Endothelial cell of umbilical vein (primary cell): ENCODE data around the gene C10orf53. TPM values are rescaled to one million over a fixed set of nuclear protein-coding genes. Genes with fewer than 3 reads are reported as not detected.

Source experiments
- BruUV-seq: library from RNA; stranded (reverse); fragments of 400-500 nt; replicated peaks from 2 replicates; lab custom pipeline; 2021; lab: Mats Ljungman, UMichigan
- CTCF ChIA-PET: fragments of 300-600, 350-600 bp; sonication (Branson Sonifier 250); formaldehyde crosslinking; loops from one replicate; lab custom pipeline; 2021; ENCODE audit warnings: antibody characterized with exemption, inconsistent platforms; lab: Charles Lee
- POLR2A ChIA-PET: fragments of 300-600, 350-600 bp; sonication (Branson Sonifier 250); formaldehyde crosslinking; loops from one replicate; lab custom pipeline; 2021; ENCODE audit warnings: antibody characterized with exemption, inconsistent platforms; lab: Charles Lee
- DNase-seq: peaks from one replicate; pipeline ENCODE4 v3.0.0-alpha.2; 2011; ENCODE audit warnings: low read depth, low spot score
- FAIRE-seq: peaks from 2 replicates; lab custom pipeline; 2011; peaks lifted over from hg19 to GRCh38; lab: Jason Lieb, UNC
- H2AFZ ChIP-seq: 2 replicates; pipeline ENCODE4 v1.6.0; 2012; ENCODE audit warnings: low read depth, low read length, control low read depth, inconsistent platforms
- H3K27ac ChIP-seq: 2 replicates; pipeline ENCODE4 v1.5.1; 2011; ENCODE audit warnings: low read depth, mild to moderate bottlenecking, control low read depth, low read length, moderate library complexity; ENCODE audit not compliant: insufficient read depth
- H3K27me3 ChIP-seq, 2 experiments: 2 replicates each; pipeline versions ENCODE4 v1.6.0 to v1.6.1; 2011; ENCODE audit warnings: low read length in 2 of 2, mixed read lengths in 1 of 2; ENCODE audit not compliant: control insufficient read depth in 2 of 2, insufficient read depth in 2 of 2
- H3K36me3 ChIP-seq, 2 experiments: 2 replicates in 1 of 2; 3 replicates in 1 of 2; pipeline ENCODE4 v1.5.1; 2011; ENCODE audit warnings: low read length in 2 of 2, mild to moderate bottlenecking in 1 of 2, moderate library complexity in 1 of 2; ENCODE audit not compliant: control insufficient read depth in 2 of 2, insufficient read depth in 2 of 2; ENCODE audit errors: extremely low read depth in 1 of 2
- H3K4me1 ChIP-seq: 3 replicates; pipeline ENCODE4 v1.5.1; 2011; ENCODE audit warnings: mild to moderate bottlenecking, low read length; ENCODE audit not compliant: control insufficient read depth, insufficient read depth; ENCODE audit errors: extremely low read depth
- H3K4me2 ChIP-seq: 2 replicates; pipeline ENCODE4 v1.6.1; 2011; ENCODE audit warnings: low read length, control low read depth, mixed read lengths; ENCODE audit not compliant: insufficient read depth
- H3K4me3 ChIP-seq, 3 experiments: fragments of 200-600 bp in 1 of 3; sonication (generic), shearing (Covaris generic) in 1 of 3; replicated peaks in 1 of 3; 2 replicates each; pipeline ENCODE4 v1.5.1; 2011 to 2016; ENCODE audit warnings: control low read depth in 3 of 3, low read length in 3 of 3, mild to moderate bottlenecking in 2 of 3, inconsistent platforms in 1 of 3, low read depth in 1 of 3, moderate library complexity in 1 of 3; ENCODE audit not compliant: insufficient read depth in 1 of 3
- H3K79me2 ChIP-seq: 2 replicates; pipeline ENCODE4 v1.6.0; 2012; ENCODE audit warnings: low read length, inconsistent platforms; ENCODE audit not compliant: control insufficient read depth, insufficient read depth
- H3K9ac ChIP-seq: replicated peaks from 2 replicates; pipeline ENCODE3; 2011; ENCODE audit warnings: low read length, control low read depth; ENCODE audit not compliant: insufficient read depth; ENCODE audit errors: extremely low read depth
- H3K9me1 ChIP-seq: replicated peaks from 3 replicates; pipeline ENCODE4 v1.6.0; 2011; ENCODE audit warnings: mild to moderate bottlenecking, low read length; ENCODE audit not compliant: control insufficient read depth, insufficient read depth; ENCODE audit errors: extremely low read depth
- H3K9me3 ChIP-seq: replicated peaks from 2 replicates; pipeline ENCODE4 v1.5.1; 2012; ENCODE audit warnings: low read length, inconsistent platforms; ENCODE audit not compliant: control insufficient read depth, insufficient read depth
- H4K20me1 ChIP-seq: replicated peaks from 2 replicates; pipeline ENCODE3; 2011; ENCODE audit warnings: mild to moderate bottlenecking, low read length; ENCODE audit not compliant: control insufficient read depth, insufficient read depth; ENCODE audit errors: extremely low read depth
- CTCF ChIP-seq, 2 donors: IDR thresholded peaks; 1 replicate in 1 of 2; 2 replicates in 1 of 2; pipeline ENCODE4 v1.5.1; 2011; ENCODE audit warnings: low read length in 2 of 2, mild to moderate bottlenecking in 2 of 2, moderate library complexity in 2 of 2, control low read depth in 1 of 2, inconsistent platforms in 1 of 2, low read depth in 1 of 2; ENCODE audit not compliant: insufficient read depth in 1 of 2; ENCODE audit errors: extremely low read depth in 1 of 2
- EZH2 ChIP-seq: IDR thresholded peaks from 2 replicates; pipeline ENCODE4 v1.6.1; 2012; ENCODE audit warnings: borderline replicate concordance, low read depth, mild to moderate bottlenecking, moderate library complexity, low read length, inconsistent platforms; ENCODE audit not compliant: severe bottlenecking
- FOS ChIP-seq: IDR thresholded peaks from 2 replicates; pipeline ENCODE4 v1.6.1; 2011; ENCODE audit warnings: mild to moderate bottlenecking, low read length, moderate library complexity, borderline replicate concordance; ENCODE audit not compliant: insufficient read depth
- GATA2 ChIP-seq: IDR thresholded peaks from 2 replicates; pipeline ENCODE4 v1.7.0; 2011; ENCODE audit warnings: low read depth, mild to moderate bottlenecking, moderate library complexity, mixed read lengths, low read length; ENCODE audit not compliant: insufficient read length, insufficient read depth
- JUN ChIP-seq: IDR thresholded peaks from 2 replicates; pipeline ENCODE4 v1.6.1; 2011; ENCODE audit warnings: borderline replicate concordance, low read depth; ENCODE audit not compliant: insufficient read length, insufficient read depth
- MAX ChIP-seq: IDR thresholded peaks from 2 replicates; pipeline ENCODE4 v1.6.1; 2011; ENCODE audit not compliant: insufficient read depth, insufficient read length
- MYC ChIP-seq: IDR thresholded peaks from one replicate; pipeline ENCODE4 v1.6.1; 2011; ENCODE audit warnings: mild to moderate bottlenecking, low read depth, low read length
- POLR2A ChIP-seq: IDR thresholded peaks from 2 replicates; pipeline ENCODE4 v1.6.1; 2012; ENCODE audit warnings: low read depth, mild to moderate bottlenecking, control low read depth, low read length
- POLR2AphosphoS5 ChIP-seq: IDR thresholded peaks from 2 replicates; pipeline ENCODE4 v1.6.1; 2012; ENCODE audit warnings: low read depth, mild to moderate bottlenecking, control low read depth, low read length, moderate library complexity; ENCODE audit not compliant: insufficient read depth
- dilution Hi-C: fragments of 300-500 bp; cut with MboI; formaldehyde crosslinking; loops from one replicate; pipeline ENCODE4 v1.15.0; 2019; ENCODE audit warnings: low sequenced_read_pairs; ENCODE audit not compliant: extremely low pct_ligation_motif_present
- intact Hi-C: fragments of 100-400 bp; cut with micrococcal nuclease; formaldehyde crosslinking; loops from one replicate; pipeline ENCODE4 v1.10.0; 2022
- polyA plus RNA-seq, 4 experiments: library from polyadenylated mRNA; depleted of rRNA in 3 of 4; stranded (reverse) in 3 of 4; unstranded in 1 of 4; fragments of >200 nt; gene quantifications; 2 replicates each; pipeline versions ENCODE4 v1.2.1 to v1.2.3, GENCODE V29; 2011 to 2012; ENCODE audit warnings: missing spikeins in 1 of 4
- total RNA-seq: library from RNA; stranded (reverse); gene quantifications from 2 replicates; pipeline ENCODE4 v1.2.3, GENCODE V29; 2021

C10orf53 gene
- total and polyA plus RNA-seq, 2 donors (not counting 3 experiments of a cell fraction or from before 2014, with no cell fraction given) = not detected

GRCh38 chr10:49667991-49668390, 11.5 kb upstream of the C10orf53 start:
- no peak for FAIRE-seq
- no peak overlapping the region for H2AFZ ChIP-seq
- POLR2A ChIA-PET = no interaction called here
- no peak overlapping the region for H3K27ac ChIP-seq
- peaks cover 2 to 4% of the 10 kb centered on the region in 2 experiments for H3K27me3 ChIP-seq
- dilution Hi-C loops = no loop called here
- H3K9me3 ChIP-seq = no peaks in the 10 kb centered on the region
- no peak overlapping the region for H3K9ac ChIP-seq
- no TSS peak for BruUV-seq
- TF ChIP-seq POLR2AphosphoS5 (no peak), CTCF (IDR thresholded peaks at IDR 0.05; ENCODE audit: extremely low read depth in 1 of 2, insufficient read depth in 1 of 2, low read depth in 1 of 2, low read length in 2 of 2) (no peak), GATA2 (no peak), JUN (no peak), POLR2A (no peak), FOS (no peak), EZH2 (no peak), MYC (no peak), MAX (no peak)
- no peaks in the 10 kb centered on the region for H3K9me1 ChIP-seq
- intact Hi-C loops = no loop called here
- CTCF ChIA-PET = interaction anchor here (1.1 kb wide), 1 partner anchor 25 kb away, joined by 3 read pairs; no protein-coding TSS in a partner anchor
- no peaks in the 10 kb centered on the region for H4K20me1 ChIP-seq
- no peak overlapping the region for H3K4me3 ChIP-seq
- no peaks in the 10 kb centered on the region for H3K79me2 ChIP-seq
- no peaks in the 10 kb centered on the region for H3K4me1 ChIP-seq
- H3K36me3 ChIP-seq = no peaks in the 10 kb centered on the region
- no peak for DNase-seq
- H3K4me2 ChIP-seq = no peak overlapping the region
